Adipocyte (in vitro differentiated cells): ENCODE results near the gene SLC39A7.
A peak's percentile ranks its signal among the peaks of the same experiment; 100 is the strongest.

ENCODE experiments used
- DNase-seq: peaks from one replicate; pipeline ENCODE4 v3.0.0-alpha.2; 2015; ENCODE audit warnings: low read depth
- H3K27me3 ChIP-seq: replicated peaks from 2 replicates; pipeline ENCODE4 v1.7.0; 2013; ENCODE audit warnings: mild to moderate bottlenecking, low read length, moderate library complexity; ENCODE audit not compliant: control insufficient read depth, insufficient read depth
- H3K36me3 ChIP-seq: 2 replicates; pipeline ENCODE4 v1.7.0; 2013; ENCODE audit warnings: low read length, mild to moderate bottlenecking, moderate library complexity; ENCODE audit not compliant: control insufficient read depth, insufficient read depth, severe bottlenecking
- H3K4me1 ChIP-seq: 2 replicates; pipeline ENCODE4 v1.7.0; 2013; ENCODE audit warnings: mild to moderate bottlenecking, low read length, moderate library complexity; ENCODE audit not compliant: control insufficient read depth, insufficient read depth
- H3K4me3 ChIP-seq: 2 replicates; pipeline ENCODE4 v1.7.0; 2013; ENCODE audit warnings: mild to moderate bottlenecking, low read length, moderate library complexity
- H3K9ac ChIP-seq: 2 replicates; pipeline ENCODE4 v1.7.0; 2013; ENCODE audit warnings: mild to moderate bottlenecking, low read length, moderate library complexity
- H3K9me3 ChIP-seq: 2 replicates; pipeline ENCODE4 v1.7.0; 2013; ENCODE audit warnings: mild to moderate bottlenecking, low read length, moderate library complexity; ENCODE audit not compliant: control insufficient read depth

The SLC39A7 gene, protein sequence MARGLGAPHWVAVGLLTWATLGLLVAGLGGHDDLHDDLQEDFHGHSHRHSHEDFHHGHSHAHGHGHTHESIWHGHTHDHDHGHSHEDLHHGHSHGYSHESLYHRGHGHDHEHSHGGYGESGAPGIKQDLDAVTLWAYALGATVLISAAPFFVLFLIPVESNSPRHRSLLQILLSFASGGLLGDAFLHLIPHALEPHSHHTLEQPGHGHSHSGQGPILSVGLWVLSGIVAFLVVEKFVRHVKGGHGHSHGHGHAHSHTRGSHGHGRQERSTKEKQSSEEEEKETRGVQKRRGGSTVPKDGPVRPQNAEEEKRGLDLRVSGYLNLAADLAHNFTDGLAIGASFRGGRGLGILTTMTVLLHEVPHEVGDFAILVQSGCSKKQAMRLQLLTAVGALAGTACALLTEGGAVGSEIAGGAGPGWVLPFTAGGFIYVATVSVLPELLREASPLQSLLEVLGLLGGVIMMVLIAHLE

DNA sequence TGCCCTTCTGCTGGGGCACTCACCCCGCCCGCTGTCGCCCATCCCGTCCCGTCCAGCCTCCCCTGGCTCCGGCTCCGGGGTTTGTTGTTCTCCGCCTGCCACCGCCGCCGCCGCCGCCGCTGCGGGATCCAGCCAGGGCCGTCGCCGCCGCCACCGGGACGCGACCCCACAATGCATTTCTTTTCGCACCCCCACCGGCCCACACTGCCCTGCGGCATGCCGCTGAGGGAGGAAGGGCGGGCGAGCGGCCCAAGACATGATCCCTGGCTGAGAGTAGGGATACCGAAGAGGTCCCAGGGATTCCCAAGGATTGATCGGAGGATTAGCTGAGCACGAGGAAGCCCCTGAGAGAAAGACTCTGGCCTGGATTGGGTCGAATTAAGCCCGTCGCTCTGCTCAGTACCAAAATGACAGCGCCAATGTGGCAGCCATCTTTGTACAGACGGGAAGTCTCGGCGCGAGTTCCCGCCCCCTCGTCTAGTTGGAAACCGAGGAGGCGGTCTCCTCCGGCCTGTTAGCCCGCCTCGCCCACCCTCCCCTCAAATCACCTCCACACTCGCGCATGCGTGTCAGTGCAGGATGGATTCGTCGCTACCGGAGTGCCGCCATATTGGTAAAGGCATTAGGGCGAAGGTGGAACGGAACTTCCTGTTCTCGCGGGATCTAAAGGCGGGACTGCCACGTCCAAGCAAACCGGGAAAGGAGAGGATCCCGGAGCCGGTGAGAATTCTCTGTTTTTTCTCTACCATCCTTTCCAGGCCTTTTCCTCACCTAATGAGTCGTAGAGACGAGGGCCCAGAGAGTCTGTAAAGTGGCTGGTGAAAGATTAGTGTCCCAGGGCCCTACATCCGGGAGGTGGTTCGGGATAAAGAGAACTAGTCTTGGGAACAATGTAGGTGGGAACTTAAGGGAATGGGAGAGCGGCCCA, at the start of gene SLC39A7, which contains the start of gene RXRB:
SLC39A7 (plus strand) TSS at position 649 of the 928 bp plus-strand sequence. CDS start 379 bp downstream, outside the sequence.
RXRB (minus strand) TSS at position 447 of the 928 bp plus-strand sequence; CDS start at position 258, 189 bp downstream.
- Histone ChIP-seq H3K9ac (peak within 1 kb of the TSS; percentile 95), H3K9me3 (no peaks in the 10 kb centered on the region), H3K4me3 (peak within 1 kb of the TSS; percentile 93), H3K27me3 (no peaks in the 10 kb centered on the region), H3K36me3 (peaks cover 43% of the 10 kb centered on the region), H3K4me1 (peaks cover 62% of the 10 kb centered on the region)
- peak; percentile 100 for DNase-seq

DNA sequence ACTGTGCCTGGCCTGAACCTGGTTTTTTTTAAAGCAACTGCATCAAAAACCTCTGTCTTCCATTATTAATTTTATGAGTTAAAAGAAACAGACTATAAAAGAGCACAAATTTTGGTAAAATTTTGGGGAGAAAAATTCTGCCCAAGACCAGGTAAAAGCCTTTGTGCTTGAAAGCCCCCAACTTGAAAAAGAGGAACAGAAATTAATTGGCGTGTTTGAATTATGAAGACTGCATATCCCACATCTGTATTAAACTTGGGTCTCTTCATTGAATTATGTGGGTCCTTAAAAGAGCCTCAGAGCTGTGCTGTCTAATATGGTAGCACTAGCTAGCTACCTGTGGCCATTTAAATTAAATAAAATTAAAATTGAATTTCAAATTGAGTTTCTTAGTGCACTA, 49.6 kb upstream of the SLC39A7 start:
- Histone ChIP-seq H3K4me3 (no peak overlapping the region), H3K9ac (no peak overlapping the region), H3K4me1 (peaks cover 9% of the 10 kb centered on the region), H3K27me3 (peaks cover 14% of the 10 kb centered on the region), H3K36me3 (no peaks in the 10 kb centered on the region), H3K9me3 (peaks cover 6% of the 10 kb centered on the region)
- no peak for DNase-seq

DNA sequence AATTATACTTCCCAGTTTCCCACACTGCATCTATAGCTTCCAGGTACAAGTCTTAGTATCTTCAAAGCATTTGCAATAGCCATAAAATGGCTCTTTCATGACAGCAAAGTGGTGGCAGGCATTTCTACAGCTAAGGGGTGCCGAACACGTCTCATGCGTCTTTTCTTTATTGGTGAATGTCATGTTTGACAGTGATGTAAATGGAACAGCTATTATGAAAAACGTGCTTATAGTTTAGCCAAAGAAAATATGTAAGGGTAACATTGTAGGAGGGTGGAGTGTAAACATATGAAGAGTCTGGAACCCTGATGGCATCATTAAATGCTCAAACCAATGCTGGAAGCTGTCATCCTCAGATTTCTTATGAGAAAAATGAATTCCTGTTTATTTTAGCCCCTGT, 46.3 kb upstream of the SLC39A7 start:
- Histone ChIP-seq H3K9ac (no peak overlapping the region), H3K9me3 (peaks cover 6% of the 10 kb centered on the region), H3K36me3 (no peaks in the 10 kb centered on the region), H3K4me1 (no peaks in the 10 kb centered on the region), H3K27me3 (peaks cover 9% of the 10 kb centered on the region), H3K4me3 (no peak overlapping the region)
- DNase-seq: no peak

DNA sequence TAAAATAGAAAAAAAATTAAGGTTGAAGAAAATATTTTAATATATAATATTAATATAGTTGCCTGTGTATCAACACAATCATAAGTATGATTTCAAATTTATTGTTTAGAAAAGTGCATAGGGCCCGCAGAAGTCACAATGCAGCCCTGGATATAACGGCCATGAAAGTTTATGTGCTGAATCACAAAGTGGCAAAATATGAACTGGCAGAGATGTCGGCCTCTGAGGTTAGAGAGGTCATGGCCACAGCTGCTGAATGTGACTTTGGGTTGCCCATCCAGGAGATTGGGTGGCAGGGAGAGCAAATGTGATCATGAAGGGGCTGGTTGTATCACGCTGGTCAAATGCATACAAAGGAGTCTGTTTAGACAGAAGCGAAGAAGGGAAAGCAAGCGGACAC, 44.1 kb upstream of the SLC39A7 start:
- no peak for DNase-seq
- H3K4me3 ChIP-seq: no peak overlapping the region
- peaks cover 9% of the 10 kb centered on the region for H3K27me3 ChIP-seq
- no peaks in the 10 kb centered on the region for H3K36me3 ChIP-seq
- no peak overlapping the region for H3K9ac ChIP-seq
- H3K9me3 ChIP-seq: peaks cover 4% of the 10 kb centered on the region
- H3K4me1 ChIP-seq: peaks cover 6% of the 10 kb centered on the region

DNA sequence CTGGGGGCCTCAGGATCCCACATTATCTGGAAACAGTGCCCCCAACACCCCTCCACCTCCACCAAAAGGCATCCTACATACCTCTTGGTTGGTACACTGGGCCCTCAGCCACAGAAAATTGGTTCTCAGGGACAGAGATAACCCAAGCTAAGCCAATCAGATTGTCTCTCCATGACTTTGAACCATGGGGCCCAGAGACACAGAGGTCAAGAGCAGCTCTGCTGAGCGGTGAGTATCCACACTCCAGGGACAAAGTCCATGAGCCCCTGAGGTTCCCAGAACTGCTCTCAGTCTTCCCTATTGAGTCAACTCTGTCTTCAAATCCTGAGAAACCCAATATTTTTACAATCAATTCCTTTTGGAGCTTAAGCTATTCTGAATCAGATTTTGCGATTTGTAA, 43.7 kb upstream of the SLC39A7 start:
- Histone ChIP-seq H3K4me3 (no peak overlapping the region), H3K9me3 (peaks cover 4% of the 10 kb centered on the region), H3K4me1 (peaks cover 10% of the 10 kb centered on the region), H3K36me3 (no peaks in the 10 kb centered on the region), H3K27me3 (peaks cover 9% of the 10 kb centered on the region), H3K9ac (no peak overlapping the region)
- DNase-seq: no peak

DNA sequence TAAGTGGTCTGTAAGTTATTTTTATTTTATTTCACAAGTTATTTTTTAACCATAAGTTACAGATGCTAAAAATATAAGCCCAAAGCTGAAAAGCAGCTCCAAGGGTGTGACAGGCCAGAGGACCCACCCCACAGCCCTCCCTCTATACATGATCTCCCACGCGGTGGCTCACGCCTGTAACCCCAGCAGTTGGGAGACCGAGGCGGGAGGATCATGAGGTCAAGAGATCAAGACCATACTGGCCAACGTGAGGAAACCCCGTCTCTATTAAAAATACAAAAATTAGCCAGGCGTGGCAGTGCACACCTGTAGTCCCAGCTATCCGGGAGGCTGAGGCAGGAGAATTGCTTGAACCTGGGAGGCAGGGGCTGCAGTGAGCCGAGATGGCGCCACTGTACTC, 40.6 kb upstream of the SLC39A7 start:
- no peak overlapping the region for H3K4me3 ChIP-seq
- H3K9ac ChIP-seq: no peak overlapping the region
- H3K9me3 ChIP-seq: no peaks in the 10 kb centered on the region
- no peaks in the 10 kb centered on the region for H3K36me3 ChIP-seq
- no peak for DNase-seq
- H3K4me1 ChIP-seq: peaks cover 13% of the 10 kb centered on the region
- no peaks in the 10 kb centered on the region for H3K27me3 ChIP-seq

DNA sequence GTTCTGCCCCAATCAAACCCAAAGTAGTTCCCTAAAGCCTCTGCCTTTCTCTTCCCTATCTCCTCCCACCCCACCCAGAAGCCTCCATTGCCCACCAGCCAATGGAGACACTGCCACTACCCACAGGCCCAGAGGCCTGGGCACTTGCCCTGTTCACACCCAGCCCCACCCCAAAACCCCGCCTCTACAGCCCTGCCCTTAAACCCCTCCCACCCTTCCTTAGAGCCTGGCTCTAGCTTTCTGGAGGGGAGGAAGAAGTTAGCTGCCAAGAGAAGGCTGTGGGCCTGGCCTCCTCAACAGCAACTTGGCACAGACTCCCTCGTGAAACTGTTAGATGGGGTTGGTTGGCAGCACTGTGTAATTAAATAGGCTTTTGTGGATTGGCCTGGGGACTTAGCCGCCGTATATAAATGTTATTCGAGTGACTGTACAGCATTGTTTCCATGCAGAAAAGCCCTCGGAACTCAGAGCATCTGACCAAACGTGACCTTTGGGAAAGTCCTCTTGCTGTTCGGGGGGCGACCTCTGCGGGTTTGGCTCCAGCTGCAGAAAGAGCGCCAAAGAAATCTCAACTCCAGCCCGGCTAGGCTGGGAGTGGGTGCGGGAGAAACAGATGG, 39.8 kb upstream of the SLC39A7 start:
- Histone ChIP-seq H3K27me3 (peaks cover 4% of the 10 kb centered on the region), H3K36me3 (no peaks in the 10 kb centered on the region), H3K4me1 (peaks cover 13% of the 10 kb centered on the region), H3K9ac (peak overlapping the region; percentile 76), H3K4me3 (peak overlapping the region; percentile 75), H3K9me3 (no peaks in the 10 kb centered on the region)
- peak; percentile 78 for DNase-seq

DNA sequence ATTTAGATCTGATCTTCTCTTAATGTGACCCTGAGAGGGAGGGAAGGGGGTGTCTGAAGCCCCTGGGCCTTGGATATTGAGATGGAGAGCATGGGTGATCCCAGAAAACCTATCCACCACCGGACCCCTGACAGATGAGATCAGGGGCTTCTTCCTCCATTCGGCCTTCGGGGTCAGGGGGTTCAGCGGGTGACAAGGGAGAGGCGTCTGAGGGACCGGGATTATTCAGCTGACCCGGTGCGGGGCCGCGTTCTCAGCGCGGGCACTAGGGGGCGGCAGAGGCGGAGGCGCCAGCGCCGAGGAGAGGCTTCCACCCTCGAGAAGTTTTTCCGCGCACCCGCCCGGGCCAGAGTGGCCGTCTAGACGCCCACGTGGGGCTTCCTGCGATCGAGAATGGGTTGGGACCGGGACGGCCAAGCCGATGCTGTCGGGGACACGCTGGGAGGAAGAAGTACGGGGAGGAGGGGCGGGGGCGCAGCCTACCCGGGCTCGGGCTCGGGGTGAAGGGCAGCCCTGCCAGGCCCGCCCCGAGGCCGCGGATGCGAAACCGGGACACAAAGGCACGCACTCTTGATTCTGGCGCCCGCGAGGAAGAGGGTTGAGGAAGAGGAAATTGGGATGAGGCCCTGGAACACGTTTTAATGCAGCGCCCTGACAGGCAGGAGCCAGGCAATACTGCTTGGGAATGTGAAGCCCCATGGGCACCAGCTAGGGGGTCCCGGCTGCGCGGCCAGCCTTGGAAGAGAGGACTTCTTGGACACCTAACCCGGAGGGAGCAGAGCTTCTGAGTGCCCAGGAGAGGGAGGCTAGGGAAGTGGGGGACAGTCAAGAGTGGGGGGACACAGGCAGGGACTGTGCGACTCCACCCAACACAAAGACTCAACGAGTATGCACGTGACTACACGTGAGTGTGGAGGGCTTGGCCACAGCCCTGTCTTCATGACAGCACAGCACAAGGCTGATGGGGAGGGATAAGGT, 39.0 kb upstream of the SLC39A7 start:
- peak overlapping the region; percentile 75 for H3K4me3 ChIP-seq
- peaks cover 4% of the 10 kb centered on the region for H3K27me3 ChIP-seq
- DNase-seq: peak; percentile 93
- no peaks in the 10 kb centered on the region for H3K9me3 ChIP-seq
- peaks cover 13% of the 10 kb centered on the region for H3K4me1 ChIP-seq
- H3K9ac ChIP-seq: peak overlapping the region; percentile 76
- no peaks in the 10 kb centered on the region for H3K36me3 ChIP-seq

DNA sequence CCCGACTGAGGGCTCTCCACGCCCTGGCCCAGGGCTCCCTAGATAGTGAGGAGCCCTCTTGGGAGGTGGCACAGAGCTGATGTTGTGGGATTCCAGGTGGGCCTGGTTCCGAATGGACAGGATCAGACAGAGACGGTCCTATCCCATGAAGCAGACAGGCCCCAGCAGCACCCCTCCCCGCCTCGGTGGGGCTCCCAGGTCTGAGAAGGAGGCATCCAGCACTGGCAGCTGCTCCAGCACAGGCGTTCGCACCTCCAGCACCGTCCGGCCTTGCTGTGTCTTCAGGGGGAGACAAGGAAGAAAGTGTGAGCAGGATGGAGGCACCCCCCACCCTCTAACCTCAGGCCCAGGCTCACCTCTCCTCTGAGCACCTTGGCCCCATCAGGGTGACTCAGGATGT, 37.1 kb upstream of the SLC39A7 start:
- Histone ChIP-seq H3K36me3 (no peaks in the 10 kb centered on the region), H3K4me1 (peaks cover 13% of the 10 kb centered on the region), H3K9ac (no peak overlapping the region), H3K9me3 (no peaks in the 10 kb centered on the region), H3K27me3 (peaks cover 4% of the 10 kb centered on the region), H3K4me3 (no peak overlapping the region)
- DNase-seq: no peak

DNA sequence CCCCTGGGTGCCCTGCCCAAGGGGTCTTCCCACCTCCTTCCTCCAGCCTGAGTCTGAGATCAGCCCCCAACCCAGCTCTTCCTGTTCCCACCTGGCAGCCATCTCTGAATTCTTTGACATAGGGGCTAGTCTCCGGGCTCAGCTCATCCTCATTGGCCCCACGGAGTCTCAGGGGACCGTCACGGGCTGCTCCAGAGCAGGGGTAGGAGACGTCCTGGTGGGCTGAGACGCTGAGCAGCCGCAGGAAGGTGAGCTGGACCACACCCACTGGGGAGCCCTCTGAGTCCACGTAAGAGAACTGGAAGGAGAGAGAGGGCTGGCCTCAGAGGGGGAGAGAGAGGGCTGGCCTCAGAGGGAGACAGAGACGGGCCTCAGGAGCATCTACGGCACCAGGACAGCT, 36.5 kb upstream of the SLC39A7 start:
- no peak for DNase-seq
- no peak overlapping the region for H3K9ac ChIP-seq

More for the DNA sequence above, 36.5 kb upstream of the SLC39A7 start:
- Histone ChIP-seq H3K27me3 (peaks cover 7% of the 10 kb centered on the region), H3K9me3 (no peaks in the 10 kb centered on the region), H3K36me3 (no peaks in the 10 kb centered on the region), H3K4me1 (peaks cover 13% of the 10 kb centered on the region), H3K4me3 (no peak overlapping the region)
